Measurements from ENCODE around the gene CALML5. TPM values are rescaled to one million over a fixed set of nuclear protein-coding genes. Genes with fewer than 3 reads are reported as not detected.

CALML5 gene
- total and polyA plus RNA-seq, 9 of the 15 experiments (the other 6 are each of a cell fraction or from before 2014, with no cell fraction given), result not detected

GRCh38 chr10:5545778-5546710 lies 46.7 kb upstream of the CALML5 start (continued):
- TF ChIP-seq E2F6 (IDR thresholded peaks at IDR 0.05; ENCODE audit: borderline replicate concordance in 1 of 2, extremely low read depth in 1 of 2, insufficient read depth in 1 of 2, insufficient read length in 1 of 2, low read depth in 1 of 2, low read length in 1 of 2, poor library complexity in 1 of 2, severe bottlenecking in 1 of 2) (peak; percentile 26 to 61), ZNF395 (CRISPR knock-in tag; IDR thresholded peaks at IDR 0.05) (peak; percentile 69; the same call in 1 of the 2 replicates), POLR2G (IDR thresholded peaks at IDR 0.05; ENCODE audit: low read depth, low read length) (peak; percentile 49; the same call in 1 of the 2 replicates), HIVEP1 (CRISPR knock-in tag; IDR thresholded peaks at IDR 0.05) (no peak), MXI1 (IDR thresholded peaks at IDR 0.05; ENCODE audit: low read depth, low read length) (no peak), THRB (CRISPR knock-in tag; conservative IDR thresholded peaks at IDR 0.05) (no peak), TAF7 (tag; IDR thresholded peaks at IDR 0.05) (no peak), ZNF24 (IDR thresholded peaks at IDR 0.05) (no peak), L3MBTL2 (IDR thresholded peaks at IDR 0.05) (peak; percentile 85), HNRNPL (IDR thresholded peaks at IDR 0.05; ENCODE audit: low read depth, low read length) (no peak), ZNF592 (IDR thresholded peaks at IDR 0.05) (peak; percentile 90)
- TF ChIP-seq, protein P1, sequence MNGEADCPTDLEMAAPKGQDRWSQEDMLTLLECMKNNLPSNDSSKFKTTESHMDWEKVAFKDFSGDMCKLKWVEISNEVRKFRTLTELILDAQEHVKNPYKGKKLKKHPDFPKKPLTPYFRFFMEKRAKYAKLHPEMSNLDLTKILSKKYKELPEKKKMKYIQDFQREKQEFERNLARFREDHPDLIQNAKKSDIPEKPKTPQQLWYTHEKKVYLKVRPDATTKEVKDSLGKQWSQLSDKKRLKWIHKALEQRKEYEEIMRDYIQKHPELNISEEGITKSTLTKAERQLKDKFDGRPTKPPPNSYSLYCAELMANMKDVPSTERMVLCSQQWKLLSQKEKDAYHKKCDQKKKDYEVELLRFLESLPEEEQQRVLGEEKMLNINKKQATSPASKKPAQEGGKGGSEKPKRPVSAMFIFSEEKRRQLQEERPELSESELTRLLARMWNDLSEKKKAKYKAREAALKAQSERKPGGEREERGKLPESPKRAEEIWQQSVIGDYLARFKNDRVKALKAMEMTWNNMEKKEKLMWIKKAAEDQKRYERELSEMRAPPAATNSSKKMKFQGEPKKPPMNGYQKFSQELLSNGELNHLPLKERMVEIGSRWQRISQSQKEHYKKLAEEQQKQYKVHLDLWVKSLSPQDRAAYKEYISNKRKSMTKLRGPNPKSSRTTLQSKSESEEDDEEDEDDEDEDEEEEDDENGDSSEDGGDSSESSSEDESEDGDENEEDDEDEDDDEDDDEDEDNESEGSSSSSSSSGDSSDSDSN (IDR thresholded peaks at IDR 0.05; ENCODE audit: borderline replicate concordance in 1 of 2, low read depth in 2 of 2, low read length in 2 of 2), result peak in 1 of 2 experiments; percentile 65; a peak in 1 of 4 replicates
